HG02938 (cell line): Measurements from ENCODE around the gene AVP.

Experiments used
- ATAC-seq: cut with Tn5 transposase; IDR thresholded peaks from one replicate; pipeline ENCODE4 v1.9.1; 2021; ENCODE audit warnings: mild to moderate bottlenecking, moderate library complexity; ENCODE audit not compliant: unreplicated experiment

The AVP gene

GRCh38 chr20:3111507-3111906 lies 27.0 kb upstream of the AVP start:
- no peak for ATAC-seq

DNA sequence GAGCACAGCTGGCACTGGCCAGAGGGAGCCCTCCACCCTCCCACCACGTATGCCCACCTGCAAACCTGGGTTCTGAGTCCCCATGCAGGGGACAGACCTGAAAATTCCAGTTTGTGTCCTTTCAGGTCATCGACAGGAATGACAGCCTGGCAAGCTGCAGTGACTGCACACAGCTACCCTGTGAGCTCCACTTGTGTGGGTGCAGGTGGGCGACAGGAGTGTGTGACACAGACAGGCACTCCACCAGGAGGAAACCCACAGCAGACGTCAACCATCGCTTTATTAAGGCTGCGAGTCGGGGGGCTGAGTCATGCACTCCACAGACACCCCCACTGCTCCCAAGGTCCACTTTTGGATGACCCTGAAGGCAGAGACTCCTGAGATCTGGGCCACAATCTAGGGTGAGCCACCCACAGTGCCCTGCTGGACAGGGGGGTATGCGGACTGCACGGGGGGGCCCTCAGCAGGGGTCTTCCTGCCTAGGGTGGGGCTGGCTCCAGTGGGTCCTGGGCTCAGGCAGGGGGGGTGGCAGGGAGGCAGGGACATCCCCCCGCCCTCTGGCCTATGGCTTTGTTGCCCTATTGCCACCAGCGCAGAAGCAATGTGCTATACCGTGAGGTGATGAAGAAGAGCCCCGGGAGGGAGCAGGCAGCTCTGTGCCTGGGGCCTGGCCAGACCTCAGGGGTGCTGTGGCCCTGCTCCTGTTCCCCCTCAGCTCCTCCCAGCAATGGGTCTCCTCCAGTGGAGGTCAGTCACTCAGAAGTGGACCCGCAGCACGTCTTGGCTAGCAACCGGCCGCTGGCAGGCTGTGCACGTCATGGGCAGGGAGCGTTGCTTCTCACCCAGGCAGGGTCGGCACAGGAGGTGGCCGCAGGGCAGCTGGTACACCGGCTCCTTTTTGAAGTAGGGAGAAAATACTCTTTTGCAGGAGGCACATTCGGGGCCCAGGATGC lies 25.1 kb upstream of the AVP start:
- ATAC-seq: no peak

- no peak for ATAC-seq
Observed at GRCh38 chr20:3107464-3108025, 23.0 kb upstream of the AVP start.

GRCh38 chr20:3106658-3107463 lies 22.3 kb upstream of the AVP start:
- no peak for ATAC-seq

DNA sequence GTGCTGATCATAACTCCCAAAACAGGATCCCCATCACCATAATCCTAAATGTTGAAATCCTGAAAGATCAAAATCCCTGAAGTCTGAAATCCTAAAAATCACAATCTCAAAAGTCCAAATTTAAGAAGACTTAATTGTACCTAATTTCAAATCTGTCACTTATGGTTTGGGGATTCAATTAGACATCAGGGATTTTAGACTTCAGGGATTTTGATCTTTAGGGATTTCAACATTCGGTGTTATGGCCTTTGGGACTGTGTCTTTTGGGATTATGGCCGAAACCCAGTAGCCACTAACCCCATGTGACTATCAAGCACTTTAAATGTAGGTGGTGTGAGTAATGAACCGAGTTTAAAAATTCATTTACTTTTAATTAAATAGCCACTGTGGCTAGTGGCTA lies 21.7 kb upstream of the AVP start:
- no peak for ATAC-seq

DNA sequence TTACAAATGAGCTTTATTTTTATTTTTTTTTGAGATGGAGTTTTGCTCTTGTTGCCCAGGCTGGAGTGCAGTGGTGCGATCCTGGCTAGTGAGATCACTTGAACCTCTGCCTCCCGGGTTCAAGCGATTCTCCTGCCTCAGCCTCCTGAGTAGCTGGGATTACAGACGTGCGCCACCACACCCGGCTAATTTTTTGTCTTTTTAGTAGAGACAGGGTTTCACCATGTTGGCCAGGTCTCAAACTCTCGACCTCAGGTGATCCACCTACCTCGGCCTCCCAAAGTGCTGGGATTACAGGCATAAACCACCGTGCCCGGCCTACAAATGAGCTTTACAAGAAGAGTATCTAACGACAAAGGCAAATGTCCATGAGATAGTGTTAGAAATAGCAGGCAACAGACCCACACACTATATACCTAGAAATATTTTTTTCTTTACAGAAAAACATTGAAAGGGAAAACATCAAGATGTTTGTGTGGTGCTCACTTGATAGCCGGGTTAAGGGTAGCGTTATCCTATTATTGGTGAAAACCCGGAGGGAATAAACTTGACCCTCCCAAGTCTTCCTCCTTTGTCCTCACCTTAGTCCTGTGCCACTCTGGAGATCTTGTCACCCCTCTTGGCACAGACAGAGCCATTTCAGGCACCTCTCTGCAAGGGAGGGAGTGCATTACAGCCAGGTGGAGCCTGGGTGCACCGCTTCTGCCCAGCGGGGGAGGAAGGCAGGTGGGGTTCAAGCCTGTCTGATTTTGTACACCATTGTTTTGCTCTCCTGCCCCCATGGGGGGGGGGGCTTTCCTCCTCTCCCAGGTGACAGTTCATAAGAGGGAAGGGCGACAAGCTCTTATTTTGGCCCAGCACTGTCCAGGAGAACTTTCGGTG lies 21.0 kb upstream of the AVP start:
- ATAC-seq: no peak

- ATAC-seq: no peak
Observed at GRCh38 chr20:3103369-3104032, 19.0 kb upstream of the AVP start.

DNA sequence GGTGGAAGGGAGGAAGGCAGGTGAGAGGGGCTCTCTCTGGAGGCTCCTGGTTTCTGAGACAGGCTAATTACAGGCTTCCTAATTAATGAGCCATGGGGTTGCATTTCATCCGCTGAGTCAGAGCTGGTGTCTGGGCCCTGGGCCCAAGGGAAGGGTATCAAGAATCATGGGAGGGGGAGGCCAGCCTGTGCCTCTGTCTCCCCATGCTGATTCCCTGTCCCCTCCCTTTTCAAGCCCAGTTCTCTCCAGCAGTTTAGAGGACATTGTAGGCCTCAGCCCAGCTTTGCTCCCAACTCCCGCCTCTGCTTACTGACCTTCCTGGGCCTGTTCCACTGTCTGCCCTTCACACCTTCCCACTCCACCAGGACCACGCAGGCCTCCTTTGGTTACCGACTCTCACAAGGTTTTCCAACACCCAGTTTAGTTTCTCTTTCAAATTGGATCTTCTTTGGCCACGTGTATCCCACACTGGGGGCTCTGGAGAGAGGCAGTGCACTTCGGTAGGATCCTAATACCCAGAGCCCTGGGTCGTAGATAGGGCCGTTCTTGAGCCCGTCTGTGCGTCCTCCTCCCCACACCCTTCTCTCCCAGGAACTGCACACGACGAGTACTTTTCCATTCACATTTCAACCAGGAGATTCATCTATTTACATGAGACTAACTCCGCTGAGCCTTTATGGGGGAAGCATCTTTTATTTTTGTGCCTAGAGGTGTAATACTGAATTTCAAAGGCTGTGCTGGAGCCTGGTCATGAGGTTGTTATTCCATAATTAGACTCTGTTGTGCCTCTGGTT lies 18.2 kb upstream of the AVP start:
- ATAC-seq: no peak

GRCh38 chr20:3101737-3102574 lies 17.4 kb upstream of the AVP start:
- ATAC-seq: no peak

DNA sequence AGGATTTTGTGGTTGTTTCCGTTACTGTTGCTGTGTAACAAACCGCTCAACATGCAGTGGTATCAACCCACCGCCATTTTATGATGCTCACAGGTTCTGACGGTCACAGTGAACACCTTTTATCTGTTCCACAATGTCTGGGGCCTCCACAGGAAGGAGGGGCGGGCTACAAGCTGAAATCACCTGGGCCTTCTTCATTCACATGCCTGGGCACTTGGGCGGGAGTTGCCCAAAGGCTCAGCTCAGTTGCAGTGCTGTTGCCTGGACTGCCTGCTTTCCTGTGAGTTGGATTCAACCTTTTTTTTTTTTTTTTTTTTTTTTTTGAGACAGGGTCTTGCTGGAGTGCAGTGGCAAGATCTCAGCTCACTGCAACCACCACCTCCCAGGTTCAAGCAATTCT lies 16.7 kb upstream of the AVP start:
- no peak for ATAC-seq

- ATAC-seq: no peak
Observed at GRCh38 chr20:3100480-3100879, 16.0 kb upstream of the AVP start.

GRCh38 chr20:3094848-3095629 lies 10.5 kb upstream of the AVP start:
- no peak for ATAC-seq

DNA sequence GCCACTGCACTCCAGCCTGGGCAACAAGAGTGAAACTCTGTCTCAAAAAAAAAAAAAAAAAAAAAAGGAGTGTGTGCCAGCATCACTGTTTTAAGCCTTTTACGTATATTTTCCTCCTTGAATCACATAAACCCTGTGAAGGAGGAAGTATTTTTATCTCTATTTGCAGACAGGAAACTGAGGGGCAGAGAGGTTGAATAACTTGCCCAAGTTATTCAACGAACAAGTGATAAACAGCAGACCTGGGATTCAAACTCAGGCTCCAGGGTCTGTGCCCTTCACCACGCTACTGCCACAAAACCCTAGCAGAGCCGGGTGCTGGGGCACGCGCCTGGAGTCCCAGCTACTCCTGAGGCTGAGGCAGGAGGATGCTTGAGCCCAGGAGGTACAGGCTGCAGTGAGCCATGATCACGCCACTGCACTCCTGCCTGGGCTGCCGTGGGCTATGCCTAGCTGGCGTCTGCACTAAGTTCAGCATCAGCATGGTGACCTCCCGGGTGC lies 9.4 kb upstream of the AVP start:
- no peak for ATAC-seq

GRCh38 chr20:3092611-3093379 lies 8.3 kb upstream of the AVP start:
- no peak for ATAC-seq

DNA sequence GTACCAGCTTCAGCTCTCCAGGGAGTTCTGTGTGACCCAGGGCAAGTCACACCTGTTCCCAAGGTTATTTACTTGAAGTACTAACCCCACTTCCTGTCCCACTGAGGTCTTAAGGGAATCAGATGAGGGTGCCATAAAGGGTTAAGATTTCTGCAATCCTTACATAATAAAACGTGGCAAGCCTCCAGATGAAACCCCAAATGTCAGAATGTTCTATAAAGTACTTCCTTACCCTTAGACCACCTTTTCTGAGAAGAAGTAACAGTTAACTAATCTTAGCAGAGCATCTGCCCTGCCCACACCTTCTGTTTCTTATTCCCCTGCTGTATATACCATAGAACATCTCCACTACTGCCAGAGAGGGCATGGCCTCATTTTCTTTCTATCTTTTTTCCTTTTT lies 6.0 kb upstream of the AVP start:
- no peak for ATAC-seq

- ATAC-seq: no peak
Observed at GRCh38 chr20:3088031-3088430, 3.5 kb upstream of the AVP start.

DNA sequence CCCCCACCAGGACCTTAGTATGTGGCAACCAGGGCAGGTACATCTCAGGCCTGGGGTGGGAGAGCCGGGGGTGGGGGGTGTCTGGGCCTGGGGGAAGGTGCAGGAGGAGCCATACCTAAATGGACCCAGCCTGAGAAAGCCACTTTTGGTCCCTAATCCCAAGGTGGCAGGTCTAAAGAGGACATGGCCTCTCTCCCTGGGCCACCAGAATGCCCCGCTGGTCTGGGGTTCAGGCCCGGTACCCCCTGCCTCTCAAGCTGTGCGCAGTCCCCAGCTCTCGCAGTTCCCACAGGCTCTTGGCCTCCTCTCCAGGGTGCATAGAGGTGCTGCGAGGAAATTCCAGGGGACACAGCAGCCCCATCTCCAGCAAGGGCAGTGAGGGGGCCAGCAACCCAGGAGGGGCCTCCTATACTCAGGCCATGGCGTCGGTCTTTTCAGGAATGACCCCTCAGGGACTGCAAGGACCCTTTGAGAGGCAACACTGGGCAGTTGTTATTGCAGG lies 1.1 kb upstream of the AVP start:
- ATAC-seq: no peak
